GM10248 (cell line): ENCODE data around the gene GRIFIN.

Experiments
- CTCF ChIA-PET: fragments of 300-600 bp; sonication (Branson Sonifier 250); formaldehyde crosslinking; extraction: SDS; loops from one replicate; lab custom pipeline; 2021; ENCODE audit warnings: antibody characterized with exemption; lab: Yijun Ruan, JAX
- POLR2A ChIA-PET: fragments of 350-650 bp; sonication (Branson Sonifier 250); formaldehyde crosslinking; extraction: SDS; loops from one replicate; lab custom pipeline; 2020; ENCODE audit warnings: antibody characterized with exemption; lab: Yijun Ruan, JAX
- DNase-seq: peaks from one replicate; pipeline ENCODE4 v3.0.0; 2012; ENCODE audit errors: extremely low spot score
- CTCF ChIP-seq: IDR thresholded peaks from 2 replicates; pipeline ENCODE4 v1.5.1; 2012; ENCODE audit warnings: mild to moderate bottlenecking, low read depth; ENCODE audit errors: extremely low read depth, missing control alignments, control extremely low read depth

Gene GRIFIN

GRCh38 chr7:2521341-2521745 is 45.1 kb upstream of the GRIFIN start:
- DNase-seq = no peak
- ChIA-PET CTCF (no interaction called here), POLR2A (interaction anchor here (0.6 kb wide), 1 partner anchor 477 kb away, joined by 6 read pairs; no protein-coding TSS in a partner anchor)
- TF ChIP-seq CTCF = no peak

- no peak for TF ChIP-seq CTCF
- POLR2A ChIA-PET = no interaction called here
- DNase-seq = no peak
- CTCF ChIA-PET = interaction anchor here (1.0 kb wide), 1 partner anchor 52 kb away, joined by 3 read pairs; no protein-coding TSS in a partner anchor
These were observed 44.6 kb upstream of the GRIFIN start for GRCh38 chr7:2520761-2521290.

- TF ChIP-seq CTCF = no peak
- CTCF ChIA-PET = interaction anchor here (1.0 kb wide), 1 partner anchor 52 kb away, joined by 3 read pairs; no protein-coding TSS in a partner anchor
- no peak for DNase-seq
- POLR2A ChIA-PET = no interaction called here
These were observed 44.0 kb upstream of the GRIFIN start for GRCh38 chr7:2520131-2520760.

- DNase-seq = peak; percentile 98
- CTCF ChIA-PET = no interaction called here
- POLR2A ChIA-PET = no interaction called here
- TF ChIP-seq CTCF = no peak
These were observed 43.1 kb upstream of the GRIFIN start, which contains the start of gene LFNG for GRCh38 chr7:2519119-2519930. Gene LFNG (plus strand): TSS chr7:2519774. CDS start chr7:2519862, 88 bp downstream.

- POLR2A ChIA-PET = no interaction called here
- no peak for DNase-seq
- CTCF ChIA-PET = no interaction called here
- TF ChIP-seq CTCF = no peak
These were observed 42.5 kb upstream of the GRIFIN start for GRCh38 chr7:2518737-2519118.

- TF ChIP-seq CTCF = no peak
- POLR2A ChIA-PET = no interaction called here
- DNase-seq = no peak
- CTCF ChIA-PET = interaction anchor here (1.8 kb wide), 1 partner anchor 41 kb away, joined by 4 read pairs; the partner anchor contains the start of gene IQCE
These were observed 41.7 kb upstream of the GRIFIN start for GRCh38 chr7:2517678-2518507.
